ENCODE data around the gene ASB11.

The ASB11 gene

GRCh38 chrX:15315509-15315908 is at the start of gene ASB11:
Gene ASB11, minus strand, starts transcription at chrX:15315640. Its CDS starts 35 bp downstream, at chrX:15315605.
- H2AFZ ChIP-seq (ENCODE audit: low read depth, low read length), result no peak within 1 kb of the TSS
- TF ChIP-seq CTCF (IDR thresholded peaks at IDR 0.05; ENCODE audit: borderline replicate concordance, extremely low read depth, low read length, poor library complexity, severe bottlenecking), result no peak
- TF ChIP-seq EZH2 (IDR thresholded peaks at IDR 0.05; ENCODE audit: borderline replicate concordance, low read depth, low read length, severe bottlenecking), result no peak
- no peaks in the 10 kb centered on the region for H3K9me3 ChIP-seq (ENCODE audit: insufficient read depth, low read length, severe bottlenecking)
- H3K27ac ChIP-seq (ENCODE audit: low read length), result no peak within 1 kb of the TSS
- no peak within 1 kb of the TSS for H3K4me3 ChIP-seq (ENCODE audit: low read depth in 1 of 2, low read length in 2 of 2)
- DNase-seq (no peak), ATAC-seq (ENCODE audit: insufficient read depth, low read depth) (no peak)
- no peaks in the 10 kb centered on the region for H4K20me1 ChIP-seq (ENCODE audit: insufficient read depth, low read length)
- no peaks in the 10 kb centered on the region for H3K79me2 ChIP-seq (ENCODE audit: insufficient read depth, low read length)
- H3K9ac ChIP-seq (ENCODE audit: low read depth, low read length), result no peak within 1 kb of the TSS
- peaks cover 2% of the 10 kb centered on the region for H3K36me3 ChIP-seq (ENCODE audit: insufficient read depth, low read length)
- H3K4me2 ChIP-seq (ENCODE audit: insufficient read depth, low read length), result no peak within 1 kb of the TSS
- H3K4me1 ChIP-seq (ENCODE audit: insufficient read depth, low read length), result no peaks in the 10 kb centered on the region
- H3K27me3 ChIP-seq (ENCODE audit: insufficient read depth, low read length, poor library complexity), result no peaks in the 10 kb centered on the region

- H3K4me2 ChIP-seq (ENCODE audit: insufficient read depth, low read length), result no peak overlapping the region
- no peaks in the 10 kb centered on the region for H3K27me3 ChIP-seq (ENCODE audit: insufficient read depth, low read length, poor library complexity)
- H3K9ac ChIP-seq (ENCODE audit: low read depth, low read length), result no peak overlapping the region
- H3K27ac ChIP-seq (ENCODE audit: low read length), result no peak overlapping the region
- H4K20me1 ChIP-seq (ENCODE audit: insufficient read depth, low read length), result no peaks in the 10 kb centered on the region
- DNase-seq (no peak), ATAC-seq (ENCODE audit: insufficient read depth, low read depth) (no peak)
- TF ChIP-seq CTCF (IDR thresholded peaks at IDR 0.05; ENCODE audit: borderline replicate concordance, extremely low read depth, low read length, poor library complexity, severe bottlenecking) (no peak), EZH2 (IDR thresholded peaks at IDR 0.05; ENCODE audit: borderline replicate concordance, low read depth, low read length, severe bottlenecking) (no peak)
- H2AFZ ChIP-seq (ENCODE audit: low read depth, low read length), result no peak overlapping the region
- no peaks in the 10 kb centered on the region for H3K9me3 ChIP-seq (ENCODE audit: insufficient read depth, low read length, severe bottlenecking)
- H3K79me2 ChIP-seq (ENCODE audit: insufficient read depth, low read length), result no peaks in the 10 kb centered on the region
- no peaks in the 10 kb centered on the region for H3K36me3 ChIP-seq (ENCODE audit: insufficient read depth, low read length)
- H3K4me3 ChIP-seq (ENCODE audit: low read depth in 1 of 2, low read length in 2 of 2), result no peak overlapping the region
- no peaks in the 10 kb centered on the region for H3K4me1 ChIP-seq (ENCODE audit: insufficient read depth, low read length)
Observed at GRCh38 chrX:15359701-15360100, 44.3 kb upstream of the ASB11 start.

- Histone ChIP-seq H3K9ac (ENCODE audit: low read depth, low read length) (no peak overlapping the region), H3K79me2 (ENCODE audit: insufficient read depth, low read length) (no peaks in the 10 kb centered on the region), H3K27ac (ENCODE audit: low read length) (no peak overlapping the region), H4K20me1 (ENCODE audit: insufficient read depth, low read length) (no peaks in the 10 kb centered on the region), H3K4me3 (ENCODE audit: low read depth in 1 of 2, low read length in 2 of 2) (no peak overlapping the region), H3K4me2 (ENCODE audit: insufficient read depth, low read length) (no peak overlapping the region), H2AFZ (ENCODE audit: low read depth, low read length) (no peak overlapping the region), H3K27me3 (ENCODE audit: insufficient read depth, low read length, poor library complexity) (no peaks in the 10 kb centered on the region), H3K4me1 (ENCODE audit: insufficient read depth, low read length) (no peaks in the 10 kb centered on the region), H3K9me3 (ENCODE audit: insufficient read depth, low read length, severe bottlenecking) (no peaks in the 10 kb centered on the region), H3K36me3 (ENCODE audit: insufficient read depth, low read length) (no peaks in the 10 kb centered on the region)
- ATAC-seq (ENCODE audit: insufficient read depth, low read depth) (no peak), DNase-seq (no peak)
- TF ChIP-seq EZH2 (IDR thresholded peaks at IDR 0.05; ENCODE audit: borderline replicate concordance, low read depth, low read length, severe bottlenecking), result no peak
- no peak for TF ChIP-seq CTCF (IDR thresholded peaks at IDR 0.05; ENCODE audit: borderline replicate concordance, extremely low read depth, low read length, poor library complexity, severe bottlenecking)
Observed at GRCh38 chrX:15358533-15358932, 43.1 kb upstream of the ASB11 start.

- Histone ChIP-seq H3K9ac (ENCODE audit: low read depth, low read length) (no peak overlapping the region), H3K9me3 (ENCODE audit: insufficient read depth, low read length, severe bottlenecking) (no peaks in the 10 kb centered on the region), H3K79me2 (ENCODE audit: insufficient read depth, low read length) (no peaks in the 10 kb centered on the region), H4K20me1 (ENCODE audit: insufficient read depth, low read length) (no peaks in the 10 kb centered on the region), H3K4me1 (ENCODE audit: insufficient read depth, low read length) (no peaks in the 10 kb centered on the region), H3K36me3 (ENCODE audit: insufficient read depth, low read length) (no peaks in the 10 kb centered on the region), H2AFZ (ENCODE audit: low read depth, low read length) (no peak overlapping the region), H3K27ac (ENCODE audit: low read length) (no peak overlapping the region), H3K4me3 (ENCODE audit: low read depth in 1 of 2, low read length in 2 of 2) (no peak overlapping the region), H3K4me2 (ENCODE audit: insufficient read depth, low read length) (no peak overlapping the region), H3K27me3 (ENCODE audit: insufficient read depth, low read length, poor library complexity) (no peaks in the 10 kb centered on the region)
- DNase-seq, result no peak
- no peak for TF ChIP-seq CTCF (IDR thresholded peaks at IDR 0.05; ENCODE audit: borderline replicate concordance, extremely low read depth, low read length, poor library complexity, severe bottlenecking)
- TF ChIP-seq EZH2 (IDR thresholded peaks at IDR 0.05; ENCODE audit: borderline replicate concordance, low read depth, low read length, severe bottlenecking), result no peak
- ATAC-seq (ENCODE audit: insufficient read depth, low read depth), result no peak
Observed at GRCh38 chrX:15356444-15356843, 41.0 kb upstream of the ASB11 start.
